ENCODE results near the gene DDX27. TPM values are rescaled to one million over a fixed set of nuclear protein-coding genes. Genes with fewer than 3 reads are reported as not detected.
"Not testable (repeated sequence)": the region's sequence is repeated elsewhere in the genome, so short reads cannot be mapped to it uniquely, and the experiment has no call there.

Gene DDX27
- total RNA-seq, 1 experiment from 2014 or later: 114 TPM

DNA sequence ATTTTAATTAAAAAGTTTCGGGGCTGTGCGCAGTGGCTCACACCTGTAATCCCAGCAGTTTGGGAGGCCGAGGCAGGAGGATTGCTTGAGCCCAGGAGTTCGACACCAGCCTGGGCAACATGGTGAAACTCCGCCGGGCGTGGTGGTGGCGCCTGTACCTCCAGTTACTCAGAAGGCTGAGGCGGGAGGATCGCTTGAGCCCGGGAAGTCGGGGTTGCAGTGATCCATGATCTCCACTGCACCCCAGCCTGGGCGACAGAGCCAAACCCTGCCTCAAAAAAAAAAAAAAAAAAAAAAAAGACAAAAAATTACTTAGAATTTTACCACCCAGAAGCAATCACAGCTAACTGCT, 501 bp upstream of the DDX27 start:
- Histone ChIP-seq H3K4me3 (peak overlapping the region; percentile 76), H3K27ac (peak overlapping the region; percentile 58), H3K36me3 (peaks cover 31% of the 10 kb centered on the region)
- peak in 1 of 2 experiments; percentile 40 for DNase-seq
- not testable (repeated sequence) for H3K4me1 ChIP-seq; H3K9me3 ChIP-seq (replicated peaks); H3K27me3 ChIP-seq

DNA sequence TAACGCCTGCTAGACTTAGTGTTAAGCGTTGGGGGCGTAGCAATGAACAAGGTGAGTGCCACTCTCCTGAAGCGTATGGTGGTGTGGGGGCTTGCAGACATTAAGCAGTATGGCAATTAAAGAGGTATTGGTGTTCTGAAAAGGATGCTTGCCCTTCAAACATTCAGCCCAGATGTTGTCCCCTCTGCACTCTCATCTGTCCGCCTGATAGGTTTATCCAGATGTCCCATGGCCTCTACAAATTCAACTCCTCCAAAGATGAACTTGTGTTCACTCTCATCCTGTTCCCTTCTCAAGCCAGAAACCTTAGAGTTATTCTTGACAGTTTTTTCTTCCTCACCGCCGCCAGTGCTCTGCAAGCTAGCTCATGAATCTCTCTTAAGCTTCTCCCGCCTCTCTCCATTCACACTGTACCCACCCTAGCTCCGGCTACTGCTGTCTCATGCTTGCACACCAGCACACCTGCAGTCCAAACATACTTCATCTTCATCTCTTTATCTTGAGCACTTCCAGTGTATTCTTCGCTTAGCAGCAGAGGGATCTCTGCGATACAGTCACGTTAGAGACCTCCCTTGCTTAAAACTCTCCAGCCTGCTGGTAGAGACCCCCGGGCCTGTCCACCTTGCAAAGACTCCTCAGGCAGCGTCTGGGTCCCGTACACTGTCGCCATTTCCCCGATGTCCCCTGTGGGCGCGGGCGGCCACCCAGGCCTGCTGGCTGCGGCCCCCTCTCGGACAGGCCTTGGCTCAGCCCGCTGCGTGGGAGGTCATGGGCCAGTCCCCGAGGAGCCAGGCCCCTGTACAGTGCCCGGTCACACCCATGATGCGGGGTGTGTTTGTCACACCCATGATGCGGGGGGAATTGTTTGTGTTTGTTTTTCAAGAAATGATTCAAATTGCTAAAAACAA, 962 bp downstream of the DDX27 start:
- H3K27ac ChIP-seq: peak overlapping the region; percentile 58

GRCh38 chr20:49225896-49226295, 6.7 kb downstream of the DDX27 start:
- no peaks in the 10 kb centered on the region for H3K27me3 ChIP-seq
- H3K36me3 ChIP-seq: peaks cover 77% of the 10 kb centered on the region
- no peak overlapping the region for H3K27ac ChIP-seq
- peaks cover 25% of the 10 kb centered on the region for H3K4me1 ChIP-seq
- no peaks in the 10 kb centered on the region for H3K9me3 ChIP-seq (replicated peaks)
- no peak for DNase-seq
- H3K4me3 ChIP-seq: no peak overlapping the region

More for the DNA sequence above, 962 bp downstream of the DDX27 start:
- Histone ChIP-seq H3K9me3 (replicated peaks) (no peaks in the 10 kb centered on the region), H3K36me3 (peaks cover 44% of the 10 kb centered on the region), H3K27me3 (no peaks in the 10 kb centered on the region), H3K4me1 (peaks cover 9% of the 10 kb centered on the region; the same call in 1 of the 2 replicates), H3K4me3 (peak overlapping the region; percentile 76)
- DNase-seq: no peak

DNA sequence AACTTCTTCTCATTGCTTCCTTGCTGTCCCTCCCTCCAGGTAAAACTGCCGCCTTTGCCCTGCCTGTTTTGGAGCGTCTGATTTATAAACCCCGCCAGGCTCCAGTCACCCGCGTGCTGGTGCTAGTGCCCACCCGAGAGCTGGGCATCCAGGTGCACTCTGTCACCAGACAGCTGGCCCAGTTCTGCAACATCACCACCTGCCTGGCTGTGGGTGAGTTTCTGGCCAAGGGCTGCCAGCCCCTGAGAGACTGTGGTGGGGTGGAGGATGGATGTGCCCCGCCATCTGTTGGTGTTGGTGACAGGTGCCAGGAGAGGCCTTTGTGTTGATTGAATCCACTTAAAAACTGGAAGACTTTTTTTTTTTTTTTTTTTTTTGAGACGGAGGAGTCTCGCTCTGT, 9.5 kb downstream of the DDX27 start:
- Histone ChIP-seq H3K4me1 (peaks cover 40% of the 10 kb centered on the region), H3K36me3 (peaks cover 66% of the 10 kb centered on the region), H3K27ac (peak overlapping the region; percentile 94), H3K27me3 (no peaks in the 10 kb centered on the region), H3K9me3 (replicated peaks) (no peaks in the 10 kb centered on the region), H3K4me3 (no peak overlapping the region)
- peak; percentile 88 to 90 for DNase-seq

DNA sequence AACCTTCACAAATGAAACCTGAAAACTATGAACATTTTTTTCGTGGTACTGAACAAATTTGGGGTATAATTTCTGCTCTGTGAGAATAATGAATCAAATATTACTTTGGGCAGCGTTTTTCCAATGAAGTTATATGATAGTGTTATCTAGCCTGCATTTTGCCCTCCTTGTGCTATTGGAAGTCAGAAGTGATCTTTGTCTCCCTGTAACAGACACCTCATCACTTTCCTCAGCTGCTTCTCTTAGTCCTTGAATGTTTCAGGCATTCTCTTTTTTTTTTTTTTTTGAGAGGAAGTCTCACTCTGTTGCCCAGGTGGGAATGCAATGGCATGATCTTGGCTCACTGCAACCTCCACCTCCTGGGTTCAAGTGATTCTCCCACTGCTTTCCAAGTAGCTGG, 10.2 kb downstream of the DDX27 start:
- Histone ChIP-seq H3K36me3 (peaks cover 68% of the 10 kb centered on the region), H3K27ac (peak overlapping the region; percentile 94), H3K27me3 (no peaks in the 10 kb centered on the region), H3K9me3 (replicated peaks) (no peaks in the 10 kb centered on the region), H3K4me3 (no peak overlapping the region), H3K4me1 (peaks cover 40% of the 10 kb centered on the region)
- DNase-seq: peak in 1 of 2 experiments; percentile 40

GRCh38 chr20:49230021-49230420, 10.8 kb downstream of the DDX27 start:
- Histone ChIP-seq H3K36me3 (peaks cover 68% of the 10 kb centered on the region), H3K4me3 (no peak overlapping the region), H3K27me3 (no peaks in the 10 kb centered on the region), H3K9me3 (replicated peaks) (no peaks in the 10 kb centered on the region), H3K27ac (peak overlapping the region; percentile 94), H3K4me1 (peaks cover 40% of the 10 kb centered on the region)
- peak; percentile 78 to 83 for DNase-seq

DNA sequence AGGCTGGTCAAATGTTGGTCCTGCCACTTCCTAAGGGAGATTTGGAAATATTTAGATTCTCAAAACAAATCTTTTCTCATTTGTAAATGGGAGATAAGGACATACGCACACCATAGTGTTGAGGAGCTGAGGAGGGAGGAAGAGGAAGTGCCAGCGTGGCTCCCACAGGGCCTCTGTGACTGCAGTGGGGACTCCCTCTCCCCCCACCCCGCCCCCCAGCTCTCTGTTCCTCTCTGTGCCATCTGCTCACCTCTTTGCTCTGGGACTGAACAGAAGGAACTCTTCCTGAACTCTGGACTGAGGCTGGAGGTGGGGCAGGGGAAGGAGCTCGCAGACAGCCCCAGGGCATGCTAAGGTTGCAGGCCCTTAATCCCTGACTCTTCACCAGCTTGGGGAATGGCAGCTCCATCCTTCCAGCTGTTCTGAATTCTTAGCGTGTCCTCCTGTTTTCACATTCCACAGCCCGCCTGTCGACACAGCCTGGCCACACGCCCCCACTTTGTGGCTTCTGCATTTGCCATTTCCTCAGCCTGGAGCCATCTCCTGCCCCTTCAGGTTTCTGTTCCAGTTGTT, 11.4 kb downstream of the DDX27 start:
- peaks cover 40% of the 10 kb centered on the region for H3K4me1 ChIP-seq
- no peaks in the 10 kb centered on the region for H3K27me3 ChIP-seq
- peak overlapping the region; percentile 94 for H3K27ac ChIP-seq
- peak; percentile 100 for DNase-seq
- H3K4me3 ChIP-seq: no peak overlapping the region
- no peaks in the 10 kb centered on the region for H3K9me3 ChIP-seq (replicated peaks)
- H3K36me3 ChIP-seq: peaks cover 69% of the 10 kb centered on the region

DNA sequence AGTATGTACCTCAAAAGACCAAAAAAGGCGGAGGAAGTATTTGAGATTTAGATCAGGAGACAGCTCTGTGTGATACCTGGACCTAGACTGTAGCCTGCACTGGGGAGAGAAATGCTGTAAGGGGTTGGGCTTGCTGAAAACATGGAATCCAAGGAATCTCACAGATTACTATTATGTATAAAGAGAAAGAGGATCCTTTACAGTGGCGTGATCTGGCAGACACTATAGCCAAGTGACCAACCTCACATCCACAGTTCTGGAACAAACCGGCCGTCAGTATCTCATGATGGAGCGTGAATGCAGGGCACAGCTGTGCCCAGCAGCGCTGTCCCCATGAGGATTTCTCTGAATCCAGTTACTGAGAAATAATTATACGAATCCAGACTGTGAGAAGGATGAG, 12.3 kb downstream of the DDX27 start:
- Histone ChIP-seq H3K4me3 (no peak overlapping the region), H3K27ac (peak overlapping the region; percentile 94), H3K4me1 (peaks cover 40% of the 10 kb centered on the region), H3K9me3 (replicated peaks) (no peaks in the 10 kb centered on the region), H3K36me3 (peaks cover 68% of the 10 kb centered on the region), H3K27me3 (no peaks in the 10 kb centered on the region)
- DNase-seq: peak; percentile 68 to 78

- Histone ChIP-seq H3K27me3 (no peaks in the 10 kb centered on the region), H3K27ac (no peak overlapping the region), H3K9me3 (replicated peaks) (no peaks in the 10 kb centered on the region), H3K4me1 (peaks cover 38% of the 10 kb centered on the region), H3K4me3 (no peak overlapping the region), H3K36me3 (peaks cover 73% of the 10 kb centered on the region)
- no peak for DNase-seq
Measured at GRCh38 chr20:49233226-49233625, 14.0 kb downstream of the DDX27 start.

GRCh38 chr20:49234831-49235230, 15.6 kb downstream of the DDX27 start:
- Histone ChIP-seq H3K4me1 (peaks cover 23% of the 10 kb centered on the region), H3K27ac (no peak overlapping the region), H3K9me3 (replicated peaks) (no peaks in the 10 kb centered on the region), H3K4me3 (no peak overlapping the region), H3K36me3 (peaks cover 76% of the 10 kb centered on the region), H3K27me3 (no peaks in the 10 kb centered on the region)
- DNase-seq: no peak

DNA sequence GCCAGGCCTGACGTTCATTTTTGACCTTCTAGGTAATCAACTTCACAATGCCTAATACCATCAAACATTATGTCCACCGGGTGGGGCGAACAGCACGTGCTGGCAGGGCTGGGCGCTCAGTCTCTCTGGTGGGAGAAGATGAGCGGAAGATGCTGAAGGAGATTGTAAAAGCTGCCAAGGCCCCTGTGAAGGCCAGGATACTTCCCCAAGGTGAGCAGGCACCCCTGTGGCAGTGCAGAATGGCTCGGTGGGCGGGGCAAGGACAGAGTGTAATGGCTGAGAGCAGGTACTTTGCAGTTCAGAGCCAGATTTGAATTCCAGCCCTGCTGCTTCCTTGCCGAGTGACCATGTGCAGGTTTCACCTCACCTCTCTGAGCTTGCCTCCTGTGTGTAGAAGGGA, 17.1 kb downstream of the DDX27 start:
- Histone ChIP-seq H3K27ac (no peak overlapping the region), H3K27me3 (no peaks in the 10 kb centered on the region), H3K9me3 (replicated peaks) (no peaks in the 10 kb centered on the region), H3K36me3 (peaks cover 89% of the 10 kb centered on the region), H3K4me3 (no peak overlapping the region), H3K4me1 (peaks cover 11% of the 10 kb centered on the region)
- DNase-seq: no peak

DNA sequence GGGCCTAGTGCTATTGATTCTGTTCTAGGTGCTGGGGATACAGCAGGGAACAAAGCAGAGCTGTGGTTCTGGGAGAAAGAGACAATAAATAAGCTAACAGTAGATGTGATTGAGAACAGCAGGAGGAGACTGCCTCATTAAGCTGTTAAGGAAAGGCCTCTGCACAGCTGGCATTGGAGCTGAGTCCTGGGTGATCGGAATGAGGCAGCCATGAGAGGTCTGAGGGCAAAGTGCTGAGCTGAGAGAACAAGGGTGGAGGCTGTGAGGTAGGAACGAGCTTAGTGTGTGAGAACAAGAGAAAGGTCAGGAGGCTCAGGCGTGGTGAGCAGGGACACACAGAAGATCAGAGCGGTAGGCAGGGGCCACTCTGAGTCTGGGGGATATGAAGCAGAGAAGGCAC, 18.3 kb downstream of the DDX27 start:
- H3K4me3 ChIP-seq: no peak overlapping the region
- H3K9me3 ChIP-seq (replicated peaks): no peaks in the 10 kb centered on the region
- no peaks in the 10 kb centered on the region for H3K4me1 ChIP-seq
- H3K27me3 ChIP-seq: no peaks in the 10 kb centered on the region
- peak overlapping the region; percentile 14; the same call in 1 of the 2 replicates for H3K27ac ChIP-seq
- peak in 1 of 2 experiments; percentile 65 for DNase-seq
- H3K36me3 ChIP-seq: peaks cover 92% of the 10 kb centered on the region

DNA sequence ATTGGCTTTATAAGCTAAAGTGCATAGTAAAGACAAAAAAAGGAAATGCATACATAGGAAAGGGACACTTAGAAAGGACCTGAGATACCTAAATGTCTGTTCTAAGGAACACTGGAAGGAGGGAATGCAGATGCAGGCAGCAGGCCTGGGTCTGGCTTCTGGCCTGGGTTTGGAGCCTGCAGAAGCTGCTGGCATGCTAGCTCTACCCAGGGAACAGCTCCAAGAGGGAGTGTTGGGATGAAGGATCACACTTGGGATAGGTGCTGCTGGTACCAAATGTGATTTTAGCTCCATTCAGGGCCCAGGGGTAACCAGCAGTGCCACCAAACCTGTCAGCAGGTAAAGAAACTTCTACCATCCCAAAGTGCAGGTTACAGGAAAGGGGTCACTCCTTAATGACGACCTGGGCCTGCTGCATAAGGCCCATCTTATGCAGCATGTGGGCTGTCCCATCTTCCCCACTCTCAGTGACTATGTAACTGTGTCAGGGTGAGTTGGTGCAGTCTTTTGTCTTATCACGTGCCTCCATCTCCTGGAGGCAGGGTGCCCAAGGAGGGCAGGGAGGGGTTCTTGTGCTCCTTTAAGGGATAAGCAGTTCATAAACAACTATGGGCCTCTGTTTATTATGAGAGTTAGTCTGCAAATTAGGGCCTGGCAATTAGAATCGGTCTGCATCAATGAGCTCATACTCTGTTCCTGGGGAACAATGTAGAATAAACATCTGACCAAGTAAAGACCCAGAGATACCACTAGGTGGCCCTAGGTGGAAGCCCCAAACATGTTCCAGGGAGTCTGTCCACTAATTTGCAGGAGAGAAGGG, 26.9 kb downstream of the DDX27 start:
- DNase-seq: peak; percentile 63 to 80
- no peaks in the 10 kb centered on the region for H3K27me3 ChIP-seq
- H3K27ac ChIP-seq: peak overlapping the region; percentile 0; the same call in 1 of the 2 replicates
- peaks cover 93% of the 10 kb centered on the region for H3K36me3 ChIP-seq
- H3K9me3 ChIP-seq (replicated peaks): no peaks in the 10 kb centered on the region
- H3K4me3 ChIP-seq: no peak overlapping the region
- H3K4me1 ChIP-seq: no peaks in the 10 kb centered on the region

GRCh38 chr20:49247169-49247723, 28.0 kb downstream of the DDX27 start:
- H3K4me1 ChIP-seq: no peaks in the 10 kb centered on the region
- peaks cover 94% of the 10 kb centered on the region for H3K36me3 ChIP-seq
- no peak overlapping the region for H3K27ac ChIP-seq
- H3K27me3 ChIP-seq: no peaks in the 10 kb centered on the region
- H3K4me3 ChIP-seq: no peak overlapping the region
- no peak for DNase-seq
- H3K9me3 ChIP-seq (replicated peaks): no peaks in the 10 kb centered on the region

Data from SJCRH30 (cell line).